Fibroblast of skin of right quadriceps (primary cell): Measurements from ENCODE around the gene AP1AR.

Source experiments
- DNase-seq: peaks from one replicate; pipeline ENCODE4 v3.0.0-alpha.2; 2013

Gene AP1AR

GRCh38 chr4:112222219-112222955, 9.2 kb upstream of the AP1AR start:
- no peak for DNase-seq

- DNase-seq, result no peak
Observed at GRCh38 chr4:112225157-112225556, 6.4 kb upstream of the AP1AR start.

- DNase-seq, result peak; percentile 97
Observed at GRCh38 chr4:112230879-112231778, 458 bp upstream of the AP1AR start.

GRCh38 chr4:112234952-112235609, 3.5 kb downstream of the AP1AR start:
- DNase-seq, result peak; percentile 88

GRCh38 chr4:112236040-112236439, 4.5 kb downstream of the AP1AR start:
- DNase-seq, result no peak

GRCh38 chr4:112238833-112239232, 7.2 kb downstream of the AP1AR start:
- DNase-seq, result no peak

- no peak for DNase-seq
Observed at GRCh38 chr4:112245383-112245782, 13.8 kb downstream of the AP1AR start.

- no peak for DNase-seq
Observed at GRCh38 chr4:112247021-112247420, 15.4 kb downstream of the AP1AR start.

- DNase-seq, result no peak
Observed at GRCh38 chr4:112251019-112251643, 19.5 kb downstream of the AP1AR start.

GRCh38 chr4:112252234-112252633, 20.6 kb downstream of the AP1AR start:
- no peak for DNase-seq

GRCh38 chr4:112253382-112254000, 21.9 kb downstream of the AP1AR start:
- no peak for DNase-seq

GRCh38 chr4:112257098-112257497, 25.5 kb downstream of the AP1AR start:
- no peak for DNase-seq

- DNase-seq, result no peak
Observed at GRCh38 chr4:112266823-112267222, 35.2 kb downstream of the AP1AR start.

- no peak for DNase-seq
Observed at GRCh38 chr4:112270051-112270450, 38.5 kb downstream of the AP1AR start.

GRCh38 chr4:112270640-112271421, 39.2 kb downstream of the AP1AR start:
- DNase-seq, result peak; percentile 88

GRCh38 chr4:112272292-112272691, 40.7 kb downstream of the AP1AR start:
- no peak for DNase-seq

GRCh38 chr4:112274959-112275358, 43.4 kb downstream of the AP1AR start:
- DNase-seq, result no peak

- no peak for DNase-seq
Observed at GRCh38 chr4:112276113-112276512, 44.5 kb downstream of the AP1AR start.

- no peak for DNase-seq
Observed at GRCh38 chr4:112277220-112277619, 45.6 kb downstream of the AP1AR start.

- DNase-seq, result no peak
Observed at GRCh38 chr4:112277705-112278448, 46.3 kb downstream of the AP1AR start.
